OCI-LY3 (cell line): ENCODE results near the gene DNASE1L1.

Source experiments
- H2AFZ ChIP-seq: fragments of 200-600, 300-600 bp; shearing (Covaris generic); 2 replicates; pipeline ENCODE4 v1.6.0; 2014; ENCODE audit warnings: antibody characterized with exemption, low read depth, low read length
- H3K27ac ChIP-seq: fragments of 200-600, 300-600 bp; sonication (generic); 2 replicates; pipeline ENCODE4 v1.5.1; 2014; ENCODE audit warnings: mild to moderate bottlenecking, low read length, moderate library complexity, mixed read lengths
- H3K27me3 ChIP-seq: fragments of 200-600, 300-600 bp; sonication (generic); 2 replicates; pipeline ENCODE4 v1.6.1; 2014; ENCODE audit warnings: low read depth, low read length, mixed read lengths
- H3K36me3 ChIP-seq: fragments of 200-600, 300-600 bp; sonication (generic); replicated peaks from 2 replicates; pipeline ENCODE3; 2014; ENCODE audit warnings: low read depth, low read length, mixed read lengths
- H3K4me1 ChIP-seq: fragments of 300-600, 200-600 bp; sonication (generic); 2 replicates; pipeline ENCODE4 v1.6.1; 2014; ENCODE audit warnings: low read length, mixed read lengths
- H3K4me2 ChIP-seq: fragments of 200-600, 300-600 bp; sonication (generic); 2 replicates; pipeline ENCODE4 v1.6.1; 2014; ENCODE audit warnings: low read length, mixed read lengths
- H3K4me3 ChIP-seq: fragments of 300-600, 200-600 bp; sonication (generic); 2 replicates; pipeline ENCODE4 v1.5.1; 2014; ENCODE audit warnings: antibody characterized with exemption, mild to moderate bottlenecking, low read length, moderate library complexity
- H3K79me2 ChIP-seq: fragments of 300-600, 200-600 bp; shearing (Covaris generic); 2 replicates; pipeline ENCODE4 v1.6.1; 2014; ENCODE audit warnings: mild to moderate bottlenecking, low read length, mixed read lengths
- H3K9ac ChIP-seq: fragments of 300-600, 200-600 bp; shearing (Covaris generic); 2 replicates; pipeline ENCODE4 v1.6.0; 2014; ENCODE audit warnings: mild to moderate bottlenecking, low read length, moderate library complexity
- H3K9me3 ChIP-seq: fragments of 200-600, 300-600 bp; shearing (Covaris generic); 2 replicates; pipeline ENCODE4 v1.6.1; 2014; ENCODE audit warnings: low read length, mixed read lengths; ENCODE audit not compliant: insufficient read depth
- H4K20me1 ChIP-seq: fragments of 200-600, 300-600 bp; sonication (generic); 2 replicates; pipeline ENCODE4 v1.6.1; 2016; ENCODE audit warnings: low read length, mixed read lengths; ENCODE audit not compliant: insufficient read depth
- CTCF ChIP-seq: fragments of 200-600, 300-600 bp; sonication (generic); IDR thresholded peaks from 2 replicates; pipeline ENCODE4 v1.5.1; 2014; ENCODE audit warnings: antibody characterized with exemption, low read length, low read depth
- EZH2phosphoT487 ChIP-seq: fragments of 200-600 bp; shearing (Covaris generic); IDR thresholded peaks from 2 replicates; pipeline ENCODE4 v1.6.1; 2018; ENCODE audit warnings: antibody characterized with exemption, mixed run types, low read depth

Gene DNASE1L1

DNA sequence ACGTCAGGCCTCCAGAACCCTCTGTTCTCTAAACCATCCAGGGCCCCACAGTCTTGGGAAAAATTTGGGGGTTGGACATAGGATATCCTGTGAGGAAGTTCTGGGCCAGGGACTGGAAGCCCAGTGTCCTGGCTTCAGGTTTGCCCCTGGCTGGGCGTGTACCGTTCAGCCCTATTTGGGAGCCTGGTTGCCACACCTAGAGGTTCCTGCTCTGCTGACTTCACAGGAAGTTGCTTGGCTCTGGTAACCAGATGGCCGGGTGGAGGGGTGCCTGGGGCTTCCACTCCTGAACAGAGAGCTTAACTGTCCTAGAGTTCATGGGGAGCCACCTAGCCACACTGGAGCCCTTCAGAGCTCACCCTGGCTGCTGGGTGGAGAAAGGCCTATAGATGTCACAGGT, 3.4 kb upstream of the DNASE1L1 start:
- H3K4me3 ChIP-seq, result peak overlapping the region; percentile 91
- H3K9me3 ChIP-seq, result no peaks in the 10 kb centered on the region
- peaks cover 6% of the 10 kb centered on the region for H3K36me3 ChIP-seq
- no peaks in the 10 kb centered on the region for H3K27me3 ChIP-seq
- no peak for TF ChIP-seq EZH2phosphoT487
- no peak for TF ChIP-seq CTCF
- no peak overlapping the region for H2AFZ ChIP-seq
- H3K79me2 ChIP-seq, result peaks cover 21% of the 10 kb centered on the region
- H3K4me1 ChIP-seq, result peaks cover 9% of the 10 kb centered on the region
- H4K20me1 ChIP-seq, result no peaks in the 10 kb centered on the region
- H3K9ac ChIP-seq, result peak overlapping the region; percentile 95
- H3K4me2 ChIP-seq, result peak overlapping the region; percentile 94
- peak overlapping the region; percentile 73 for H3K27ac ChIP-seq

GRCh38 chrX:154411981-154412340, 2.9 kb upstream of the DNASE1L1 start:
- TF ChIP-seq CTCF (no peak), EZH2phosphoT487 (no peak)
- H3K9me3 ChIP-seq, result no peaks in the 10 kb centered on the region
- H4K20me1 ChIP-seq, result no peaks in the 10 kb centered on the region
- H3K27ac ChIP-seq, result peak overlapping the region; percentile 73
- peak overlapping the region; percentile 94 for H3K4me2 ChIP-seq
- no peaks in the 10 kb centered on the region for H3K27me3 ChIP-seq
- H3K4me1 ChIP-seq, result peaks cover 9% of the 10 kb centered on the region
- peaks cover 6% of the 10 kb centered on the region for H3K36me3 ChIP-seq
- H3K9ac ChIP-seq, result peak overlapping the region; percentile 95
- peak overlapping the region; percentile 6; the same call in 1 of the 2 replicates for H2AFZ ChIP-seq
- H3K79me2 ChIP-seq, result peaks cover 21% of the 10 kb centered on the region
- H3K4me3 ChIP-seq, result peak overlapping the region; percentile 91

- Histone ChIP-seq H3K36me3 (peaks cover 4% of the 10 kb centered on the region), H3K9ac (no peak overlapping the region), H3K27me3 (no peaks in the 10 kb centered on the region), H2AFZ (no peak overlapping the region), H3K27ac (no peak overlapping the region), H4K20me1 (no peaks in the 10 kb centered on the region), H3K79me2 (peaks cover 21% of the 10 kb centered on the region), H3K4me2 (no peak overlapping the region), H3K9me3 (no peaks in the 10 kb centered on the region), H3K4me1 (peaks cover 9% of the 10 kb centered on the region), H3K4me3 (no peak overlapping the region)
- no peak for TF ChIP-seq CTCF
- TF ChIP-seq EZH2phosphoT487, result no peak
Measured at GRCh38 chrX:154408659-154409221, 314 bp downstream of the DNASE1L1 start.

DNA sequence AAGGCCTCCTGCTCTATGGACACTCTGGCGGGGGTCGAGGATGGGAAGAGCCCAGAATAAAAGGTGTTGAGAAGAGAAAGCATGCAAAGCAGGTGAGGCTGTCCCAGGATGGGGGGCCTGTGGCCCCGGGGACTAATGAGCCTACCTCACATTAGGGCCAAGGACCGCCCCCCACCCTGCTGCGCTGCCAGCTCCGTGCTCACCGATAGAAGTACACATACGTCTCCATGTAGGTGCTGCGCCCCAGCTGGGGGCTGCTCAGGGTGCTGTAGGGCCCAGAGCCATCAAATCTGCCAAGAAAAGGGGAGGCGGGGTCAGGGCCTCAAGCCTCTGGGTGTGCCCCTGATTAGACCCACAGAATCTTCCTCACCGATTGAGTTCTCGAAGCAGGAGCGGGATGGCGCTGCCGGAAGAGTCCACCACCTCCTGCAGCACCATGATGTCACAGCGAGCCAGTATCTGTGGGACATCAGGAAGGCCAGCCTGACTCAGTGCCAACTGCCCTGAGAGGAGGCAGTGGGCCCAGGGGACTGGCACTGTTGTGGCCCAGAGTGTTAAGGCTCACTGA, 4.3 kb downstream of the DNASE1L1 start:
- Histone ChIP-seq H3K27me3 (no peaks in the 10 kb centered on the region), H4K20me1 (peaks cover 11% of the 10 kb centered on the region; the same call in 1 of the 2 replicates), H3K79me2 (peaks cover 4% of the 10 kb centered on the region), H3K9me3 (no peaks in the 10 kb centered on the region), H3K27ac (no peak overlapping the region), H3K36me3 (peaks cover 16% of the 10 kb centered on the region), H3K4me3 (no peak overlapping the region), H3K4me1 (peaks cover 3% of the 10 kb centered on the region), H3K9ac (no peak overlapping the region), H2AFZ (no peak overlapping the region), H3K4me2 (no peak overlapping the region)
- TF ChIP-seq CTCF, result no peak
- no peak for TF ChIP-seq EZH2phosphoT487
